Small intestine (tissue), 16 donors: ENCODE measurements around the gene PPP2R2B. TPM values are rescaled to one million over a fixed set of nuclear protein-coding genes. Genes with fewer than 3 reads are reported as not detected.

Experiments used
- DNase-seq, 2 donors: peaks; one replicate each; pipeline versions ENCODE4 v3.0.0 to v3.0.0-alpha.2; 2013
- FAIRE-seq: peaks from 2 replicates; lab custom pipeline; 2012; peaks lifted over from hg19 to GRCh38; lab: Jason Lieb, UNC
- H3K27ac ChIP-seq, 3 donors: one replicate each; pipeline ENCODE4 v1.5.1; 2013; ENCODE audit warnings: low read length in 2 of 3, mild to moderate bottlenecking in 2 of 3, control low read depth in 1 of 3, inconsistent platforms in 1 of 3, low read depth in 1 of 3, moderate library complexity in 1 of 3
- H3K27me3 ChIP-seq, 3 donors: one replicate each; pipeline ENCODE4 v1.6.1; 2013; ENCODE audit warnings: low read length in 3 of 3, inconsistent platforms in 1 of 3; ENCODE audit not compliant: control insufficient read depth in 3 of 3, insufficient read depth in 3 of 3
- H3K36me3 ChIP-seq, 3 donors: one replicate each; pipeline ENCODE4 v1.6.1; 2013; ENCODE audit warnings: low read length in 3 of 3, inconsistent platforms in 1 of 3, low read depth in 1 of 3, mild to moderate bottlenecking in 1 of 3, moderate library complexity in 1 of 3; ENCODE audit not compliant: control insufficient read depth in 3 of 3, insufficient read depth in 2 of 3
- H3K4me1 ChIP-seq, 3 donors: one replicate each; pipeline ENCODE4 v1.6.1; 2013; ENCODE audit warnings: low read length in 2 of 3, inconsistent platforms in 1 of 3, low read depth in 1 of 3, mild to moderate bottlenecking in 1 of 3, moderate library complexity in 1 of 3; ENCODE audit not compliant: control insufficient read depth in 3 of 3, insufficient read depth in 2 of 3
- H3K4me3 ChIP-seq, 3 donors: one replicate each; pipeline ENCODE4 v1.5.1; 2013; ENCODE audit warnings: low read length in 3 of 3, control low read depth in 1 of 3, inconsistent platforms in 1 of 3, low read depth in 1 of 3, mild to moderate bottlenecking in 1 of 3, moderate library complexity in 1 of 3
- H3K9me3 ChIP-seq, 2 donors: one replicate each; pipeline ENCODE4 v1.6.1; 2013; ENCODE audit warnings: low read depth in 1 of 2, low read length in 1 of 2; ENCODE audit not compliant: control insufficient read depth in 2 of 2, insufficient read depth in 1 of 2
- WGBS, 3 donors: extraction: QIAGEN DNeasy Blood & Tissue Kit; methylation state at CpG; one replicate each; pipeline ENCODE4 v1.1.7; 2013; 5-methylcytosine and 5-hydroxymethylcytosine counted together
- long read RNA-seq, 10 donors: transcript quantifications; one replicate each; lab custom pipeline, GENCODE V29; 2026
- polyA plus RNA-seq, 4 donors: library from polyadenylated mRNA; stranded (reverse) in 3 of 4; unstranded in 1 of 4; fragments of 200-250 nt in 3 of 4; fragments of 120-200 nt in 1 of 4; gene quantifications; one replicate each; pipeline versions ENCODE4 v1.2.1 to v1.2.3, GENCODE V29; 2013
- donor health status: healthy with polysubstance abuse.
- donor health status: control.
- donor health status: control.
- donor health status: Bipolar disorder and iron deficiency.
- donor health status: healthy.

The PPP2R2B gene
- polyA plus RNA-seq: 1 to 10 TPM in 2 of 4 donors, under 1 TPM in 2; 0.22 to 3.8 (median 1.6) TPM
- long read RNA-seq, donor 1: 0 reads
- long read RNA-seq, donor 2: 0 reads
- long read RNA-seq, donor 3: 0 reads
- long read RNA-seq, donor 4: 0 reads
- long read RNA-seq, donor 5: 0 reads
- long read RNA-seq, donor 6, full-length matches to known transcripts: 2 of 2 reads
- long read RNA-seq, donor 6, partial matches to known transcripts: 0 of 2 reads
- long read RNA-seq, donor 6, other reads (novel, unspliced or antisense): 0 of 2 reads
- long read RNA-seq, donor 7, full-length matches to known transcripts: 2 of 2 reads
- long read RNA-seq, donor 7, partial matches to known transcripts: 0 of 2 reads
- long read RNA-seq, donor 7, other reads (novel, unspliced or antisense): 0 of 2 reads
- long read RNA-seq, donor 8: 0 reads
- long read RNA-seq, donor 9, partial matches to known transcripts: 0 of 1 reads
- long read RNA-seq, donor 9, other reads (novel, unspliced or antisense): 0 of 1 reads
- long read RNA-seq, donor 10, full-length matches to known transcripts: 6 of 6 reads
- long read RNA-seq, donor 10, partial matches to known transcripts: 0 of 6 reads
- long read RNA-seq, donor 10, other reads (novel, unspliced or antisense): 0 of 6 reads

DNA sequence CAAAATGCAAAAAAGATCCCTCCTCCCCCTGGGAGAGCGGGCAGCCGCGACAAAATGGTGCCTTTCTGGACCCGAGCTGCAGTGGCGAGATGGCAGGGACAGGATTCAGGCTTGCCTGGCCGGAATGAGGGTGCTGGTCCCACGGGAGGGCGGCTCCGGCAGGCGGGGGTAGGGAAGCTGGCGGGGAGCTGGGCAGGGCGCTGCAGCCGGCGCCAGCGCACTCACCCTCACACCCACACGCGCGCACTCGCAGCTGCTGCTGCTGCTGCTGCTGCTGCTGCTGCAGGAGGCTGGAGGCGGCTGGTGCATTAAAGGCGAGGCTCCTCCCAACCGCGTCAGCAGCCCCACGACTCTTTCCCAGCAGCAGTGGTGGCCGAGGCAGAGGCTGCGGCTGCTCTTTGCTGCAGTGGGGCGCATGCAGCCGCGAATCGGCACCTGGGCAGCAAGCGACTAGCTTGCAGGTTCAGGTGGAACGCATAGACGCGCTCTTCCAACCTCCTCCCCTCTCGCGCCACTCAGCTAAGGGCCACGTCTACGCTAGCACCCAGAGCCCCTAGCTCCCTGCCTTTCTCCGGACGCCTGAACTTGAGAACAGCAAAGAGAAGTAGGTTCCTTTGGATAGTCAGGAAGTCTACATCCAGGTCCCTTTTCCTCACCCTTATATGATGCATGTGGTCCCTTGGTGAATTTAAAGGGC is at the start of gene PPP2R2B:
Gene PPP2R2B (minus strand): TSS at position 282 of the 697 bp plus-strand sequence.
- Histone ChIP-seq H3K27ac (peak within 1 kb of the TSS in 1 of 3 donors; percentile 25), H3K4me1 (peaks cover 0 to 13% (median 0%) of the 10 kb centered on the region in 3 donors), H3K27me3 (peaks cover 2 to 23% (median 7%) of the 10 kb centered on the region in 3 donors), H3K36me3 (no peaks in the 10 kb centered on the region), H3K9me3 (no peaks in the 10 kb centered on the region), H3K4me3 (peak within 1 kb of the TSS; percentile 14 to 57 (median 47))
- DNase-seq (peak; percentile 26 to 63), FAIRE-seq (no peak)
- WGBS, 3 donors: 1 to 2% (median 1%) methylated on average over 26 to 40 of the region's 40 CpGs

GRCh38 chr5:146924132-146924531 is 45.6 kb upstream of the PPP2R2B start:
- H3K9me3 ChIP-seq: no peaks in the 10 kb centered on the region
- no peaks in the 10 kb centered on the region for H3K4me1 ChIP-seq
- no peaks in the 10 kb centered on the region for H3K36me3 ChIP-seq
- no peak for DNase-seq
- no peak for FAIRE-seq
- H3K27ac ChIP-seq: no peak overlapping the region
- H3K4me3 ChIP-seq: no peak overlapping the region
- H3K27me3 ChIP-seq: no peaks in the 10 kb centered on the region

GRCh38 chr5:146921225-146921624 is 42.7 kb upstream of the PPP2R2B start:
- WGBS, 3 donors: 61 to 75% (median 68%) methylated on average over 4 of the region's 4 CpGs
- Histone ChIP-seq H3K4me1 (no peaks in the 10 kb centered on the region), H3K9me3 (no peaks in the 10 kb centered on the region), H3K4me3 (no peak overlapping the region), H3K27me3 (no peaks in the 10 kb centered on the region), H3K36me3 (no peaks in the 10 kb centered on the region), H3K27ac (no peak overlapping the region)
- DNase-seq: no peak
- no peak for FAIRE-seq

DNA sequence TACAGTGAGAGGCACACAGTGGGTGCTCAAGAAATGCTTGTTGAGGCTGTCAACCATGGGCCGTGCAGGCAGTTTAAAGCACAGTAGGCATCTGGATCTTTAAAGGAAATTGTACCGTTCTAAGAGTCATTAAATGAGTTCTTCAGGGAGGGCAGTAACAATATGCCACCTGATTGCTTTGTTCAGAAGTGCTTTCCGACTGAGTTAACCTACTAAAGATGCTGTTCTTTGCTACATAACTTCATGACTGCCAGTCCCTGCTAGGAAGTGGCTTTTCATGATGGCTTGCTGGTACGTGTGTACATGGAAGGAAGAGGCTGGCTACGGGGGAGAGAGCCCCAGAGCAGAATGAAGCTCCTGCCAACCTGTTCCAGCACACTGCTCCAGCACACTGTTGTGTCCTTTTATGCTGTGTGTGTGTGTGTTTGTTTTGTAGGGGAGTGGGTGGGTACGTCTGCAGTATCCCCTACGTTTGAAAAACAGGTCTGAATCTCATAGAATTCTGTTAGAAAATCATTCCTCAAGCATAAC is 41.9 kb upstream of the PPP2R2B start:
- Histone ChIP-seq H3K27ac (no peak overlapping the region), H3K9me3 (no peaks in the 10 kb centered on the region), H3K4me3 (no peak overlapping the region), H3K36me3 (no peaks in the 10 kb centered on the region), H3K4me1 (no peaks in the 10 kb centered on the region), H3K27me3 (no peaks in the 10 kb centered on the region)
- no peak for DNase-seq
- no peak for FAIRE-seq
- WGBS, 3 donors: 60 to 63% (median 62%) methylated on average over 7 of the region's 7 CpGs

DNA sequence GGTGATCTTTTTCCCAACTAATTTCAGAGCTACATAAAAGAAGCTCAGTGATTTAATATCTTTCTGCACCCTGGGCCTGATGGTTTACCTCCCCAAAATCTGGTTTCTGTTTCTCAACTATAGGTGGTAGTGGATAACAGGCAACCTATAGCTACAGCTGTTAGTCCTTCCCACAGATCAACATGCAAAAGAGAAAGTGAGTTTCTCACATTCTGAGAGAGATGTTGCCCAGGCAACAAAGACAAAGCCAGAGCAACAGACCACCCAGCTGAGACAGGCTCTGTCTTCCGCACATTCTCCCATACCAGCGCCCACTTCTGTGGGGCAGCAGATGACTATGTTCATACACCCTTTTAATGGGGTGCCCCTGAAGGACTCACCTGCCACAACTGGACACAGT is 40.7 kb upstream of the PPP2R2B start:
- 72 to 88% (median 84%) methylated on average over 2 of the region's 2 CpGs for WGBS, 3 donors
- no peaks in the 10 kb centered on the region for H3K9me3 ChIP-seq
- FAIRE-seq (no peak), DNase-seq (no peak)
- H3K4me3 ChIP-seq: no peak overlapping the region
- no peaks in the 10 kb centered on the region for H3K27me3 ChIP-seq
- H3K27ac ChIP-seq: no peak overlapping the region
- H3K4me1 ChIP-seq: no peaks in the 10 kb centered on the region
- H3K36me3 ChIP-seq: no peaks in the 10 kb centered on the region

GRCh38 chr5:146917931-146918330 is 39.4 kb upstream of the PPP2R2B start:
- H3K4me3 ChIP-seq: no peak overlapping the region
- DNase-seq (no peak), FAIRE-seq (no peak)
- no peaks in the 10 kb centered on the region for H3K36me3 ChIP-seq
- no peaks in the 10 kb centered on the region for H3K9me3 ChIP-seq
- no peak overlapping the region for H3K27ac ChIP-seq
- H3K4me1 ChIP-seq: no peaks in the 10 kb centered on the region
- no peaks in the 10 kb centered on the region for H3K27me3 ChIP-seq
- WGBS, 3 donors: 48 to 78% (median 56%) methylated on average over 1 of the region's 1 CpG

- FAIRE-seq (no peak), DNase-seq (no peak)
- H3K27ac ChIP-seq: no peak overlapping the region
- no peaks in the 10 kb centered on the region for H3K36me3 ChIP-seq
- no peaks in the 10 kb centered on the region for H3K9me3 ChIP-seq
- H3K4me1 ChIP-seq: no peaks in the 10 kb centered on the region
- no peak overlapping the region for H3K4me3 ChIP-seq
- no peaks in the 10 kb centered on the region for H3K27me3 ChIP-seq
- WGBS, 3 donors: 83 to 90% (median 88%) methylated on average over 3 of the region's 3 CpGs
These were observed 34.3 kb upstream of the PPP2R2B start for GRCh38 chr5:146912874-146913273.

GRCh38 chr5:146910239-146910638 is 31.7 kb upstream of the PPP2R2B start:
- no peaks in the 10 kb centered on the region for H3K4me1 ChIP-seq
- no peaks in the 10 kb centered on the region for H3K36me3 ChIP-seq
- no peaks in the 10 kb centered on the region for H3K9me3 ChIP-seq
- no peak for FAIRE-seq
- H3K4me3 ChIP-seq: no peak overlapping the region
- DNase-seq: no peak
- no peaks in the 10 kb centered on the region for H3K27me3 ChIP-seq
- no peak overlapping the region for H3K27ac ChIP-seq
